ENCODE measurements around the gene KIAA0930. TPM values are rescaled to one million over a fixed set of nuclear protein-coding genes. Genes with fewer than 3 reads are reported as not detected.

KIAA0930 gene
- total RNA-seq, 4 donors from 2014 or later: 51.6 to 64.9 (median 62.0) TPM

DNA sequence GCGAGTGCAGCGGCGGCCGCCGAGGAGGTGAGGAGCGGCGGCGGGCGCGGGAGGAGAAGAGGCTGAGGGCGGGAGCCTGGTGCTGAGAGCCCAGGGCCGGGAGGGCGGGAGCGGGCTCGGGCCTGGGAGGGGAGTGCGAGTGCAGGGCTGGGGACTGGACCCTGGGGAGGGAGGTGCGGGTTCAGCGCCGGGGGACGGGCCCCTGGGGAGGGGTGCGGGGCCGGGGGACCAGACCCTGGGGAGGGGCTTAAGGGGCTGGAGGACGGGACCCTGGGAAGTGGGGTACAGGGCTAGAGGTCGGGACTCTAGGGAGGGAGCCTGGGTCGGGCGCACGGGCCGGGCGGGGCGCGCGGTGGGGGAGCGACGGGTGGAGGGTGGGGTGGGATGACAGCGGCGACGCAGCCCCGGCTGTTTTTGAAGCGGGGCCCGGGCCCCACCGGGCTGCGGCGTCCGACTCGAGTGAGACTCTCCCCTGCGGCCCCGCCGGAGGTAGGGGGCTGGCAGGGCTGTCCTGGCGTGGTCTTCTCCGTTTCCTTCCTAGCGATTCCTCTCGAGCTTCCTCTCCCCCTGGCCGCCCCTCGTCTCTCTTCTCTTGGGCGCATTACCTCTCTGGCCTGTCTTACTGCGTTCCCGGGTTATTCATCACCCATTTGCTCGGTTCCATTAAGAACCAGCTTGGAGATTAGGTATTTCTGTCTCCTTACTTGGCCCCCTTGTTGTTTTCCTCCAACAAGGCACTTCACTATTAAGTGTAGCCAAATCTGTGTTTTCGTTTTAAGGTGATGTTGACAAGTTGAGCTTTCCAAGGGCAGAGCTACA, 76.2 kb downstream of the KIAA0930 start:
- H3K9me3 ChIP-seq: no peaks in the 10 kb centered on the region
- TF ChIP-seq CTCF (IDR thresholded peaks at IDR 0.05) (no peak), EP300 (IDR thresholded peaks at IDR 0.05) (no peak), POLR2A (IDR thresholded peaks at IDR 0.05) (no peak)
- peaks cover 0 to 44% (median 9%) of the 10 kb centered on the region in 4 donors for H3K4me1 ChIP-seq
- no peak for DNase-seq (ENCODE audit: low spot score in 2 of 2)
- 0 to 1% methylated on average over 45 to 52 of the region's 59 CpGs for WGBS, 2 donors
- peak overlapping the region; percentile 69 to 94 (median 88) for H3K27ac ChIP-seq
- H3K4me3 ChIP-seq: peak overlapping the region; percentile 72 to 97 (median 86)
- peaks cover 0 to 14% (median 6%) of the 10 kb centered on the region in 3 donors for H3K36me3 ChIP-seq
- no peaks in the 10 kb centered on the region for H3K27me3 ChIP-seq

DNA sequence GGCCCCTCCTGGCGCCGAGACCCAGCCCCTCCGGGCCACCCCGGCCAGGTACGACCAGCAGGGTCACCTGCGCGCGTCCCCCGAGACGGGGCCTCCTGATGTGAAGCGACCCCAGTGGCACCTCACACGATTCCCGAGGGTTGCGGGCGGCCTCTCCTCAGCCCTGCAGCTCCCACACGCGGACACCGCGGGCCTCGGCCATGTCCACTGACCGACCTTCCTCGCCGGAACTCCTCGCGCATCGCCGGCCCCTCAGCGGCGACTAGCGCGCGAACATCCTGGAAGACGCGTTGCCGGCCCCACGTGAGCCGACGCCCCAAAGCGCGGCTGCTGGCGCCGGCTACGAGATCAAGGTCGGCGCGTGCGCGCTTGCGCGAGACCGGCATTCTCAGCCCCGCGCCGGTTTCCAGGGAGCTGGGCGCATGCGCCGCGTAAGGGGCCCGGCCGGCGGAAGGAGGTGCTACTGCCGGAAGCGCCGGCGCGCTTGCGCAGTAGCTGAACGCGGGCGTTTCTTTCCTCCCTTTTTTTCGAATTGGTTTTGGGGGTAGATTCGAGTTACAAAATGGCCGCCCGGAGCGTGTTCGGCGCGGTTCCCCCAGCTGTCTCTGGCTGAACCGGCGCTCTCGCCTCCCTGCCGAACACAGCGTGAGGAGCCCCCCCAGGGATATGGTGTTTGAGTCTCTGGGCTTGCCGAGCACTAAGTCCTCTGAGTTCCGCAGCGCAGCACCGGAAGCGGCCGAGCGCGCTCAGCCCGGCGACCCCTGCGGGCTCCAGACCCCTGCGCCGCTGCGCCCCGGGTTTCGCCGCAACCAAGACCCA, 77.0 kb downstream of the KIAA0930 start, which contains the start of gene NUP50:
Gene NUP50 (plus strand): TSS at position 475 of the 819 bp plus-strand sequence. CDS start 4,253 bp downstream, outside the sequence.
- Histone ChIP-seq H3K27me3 (no peaks in the 10 kb centered on the region), H3K9me3 (no peaks in the 10 kb centered on the region), H3K4me1 (peaks cover 0 to 52% (median 13%) of the 10 kb centered on the region in 4 donors), H3K36me3 (peaks cover 0 to 6% (median 0%) of the 10 kb centered on the region in 3 donors), H3K27ac (peak within 1 kb of the TSS; percentile 69 to 94 (median 92)), H3K4me3 (peak within 1 kb of the TSS; percentile 72 to 97 (median 86))
- peak; percentile 88 to 90 for DNase-seq (ENCODE audit: low spot score in 2 of 2)
- TF ChIP-seq EP300 (IDR thresholded peaks at IDR 0.05) (peak; percentile 94), POLR2A (IDR thresholded peaks at IDR 0.05) (peak; percentile 73 to 74), CTCF (IDR thresholded peaks at IDR 0.05) (peak in 2 of 5 experiments; percentile 32 to 52)
- WGBS, 2 donors: 0 to 1% methylated on average over 37 to 49 of the region's 100 CpGs

DNA sequence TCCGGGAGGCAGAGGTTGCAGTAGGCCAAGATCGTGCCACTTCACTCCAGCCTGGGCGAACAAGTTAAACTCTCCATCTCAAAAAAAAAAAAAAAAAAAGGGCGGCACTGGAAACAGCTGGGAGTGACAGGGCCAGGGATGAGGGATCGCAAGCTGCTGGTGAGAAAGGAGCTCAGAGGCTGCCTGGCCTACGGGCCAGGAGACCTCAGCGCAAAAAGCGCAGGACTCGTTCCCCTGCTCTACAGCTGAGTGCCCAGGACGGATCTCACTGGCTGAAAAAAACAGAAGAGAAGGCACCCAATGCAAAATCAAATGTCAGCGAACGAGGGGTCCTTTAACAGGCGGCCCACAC, 77.6 kb downstream of the KIAA0930 start:
- TF ChIP-seq EP300 (IDR thresholded peaks at IDR 0.05): no peak
- WGBS, 2 donors: 9 to 13% methylated on average over 10 to 13 of the region's 13 CpGs
- Histone ChIP-seq H3K4me1 (peaks cover 0 to 58% (median 18%) of the 10 kb centered on the region in 4 donors), H3K27ac (peak overlapping the region; percentile 69 to 94 (median 86)), H3K4me3 (peak overlapping the region; percentile 72 to 97 (median 86)), H3K36me3 (no peaks in the 10 kb centered on the region), H3K9me3 (no peaks in the 10 kb centered on the region), H3K27me3 (no peaks in the 10 kb centered on the region)
- no peak for DNase-seq (ENCODE audit: low spot score in 2 of 2)

- Histone ChIP-seq H3K9me3 (no peaks in the 10 kb centered on the region), H3K36me3 (no peaks in the 10 kb centered on the region), H3K4me3 (peak overlapping the region in 1 of 4 donors; percentile 79), H3K4me1 (peaks cover 0 to 63% (median 22%) of the 10 kb centered on the region in 4 donors), H3K27me3 (no peaks in the 10 kb centered on the region), H3K27ac (peak overlapping the region in 2 of 4 donors; percentile 91 to 94)
- no peak for DNase-seq (ENCODE audit: low spot score in 2 of 2)
- TF ChIP-seq CTCF (IDR thresholded peaks at IDR 0.05): no peak
- TF ChIP-seq EP300 (IDR thresholded peaks at IDR 0.05): no peak
- no peak for TF ChIP-seq POLR2A (IDR thresholded peaks at IDR 0.05)
- WGBS, 2 donors: 82 to 84% methylated on average over 18 to 19 of the region's 19 CpGs
These were observed 78.2 kb downstream of the KIAA0930 start for GRCh38 chr22:45162531-45162930.

DNA sequence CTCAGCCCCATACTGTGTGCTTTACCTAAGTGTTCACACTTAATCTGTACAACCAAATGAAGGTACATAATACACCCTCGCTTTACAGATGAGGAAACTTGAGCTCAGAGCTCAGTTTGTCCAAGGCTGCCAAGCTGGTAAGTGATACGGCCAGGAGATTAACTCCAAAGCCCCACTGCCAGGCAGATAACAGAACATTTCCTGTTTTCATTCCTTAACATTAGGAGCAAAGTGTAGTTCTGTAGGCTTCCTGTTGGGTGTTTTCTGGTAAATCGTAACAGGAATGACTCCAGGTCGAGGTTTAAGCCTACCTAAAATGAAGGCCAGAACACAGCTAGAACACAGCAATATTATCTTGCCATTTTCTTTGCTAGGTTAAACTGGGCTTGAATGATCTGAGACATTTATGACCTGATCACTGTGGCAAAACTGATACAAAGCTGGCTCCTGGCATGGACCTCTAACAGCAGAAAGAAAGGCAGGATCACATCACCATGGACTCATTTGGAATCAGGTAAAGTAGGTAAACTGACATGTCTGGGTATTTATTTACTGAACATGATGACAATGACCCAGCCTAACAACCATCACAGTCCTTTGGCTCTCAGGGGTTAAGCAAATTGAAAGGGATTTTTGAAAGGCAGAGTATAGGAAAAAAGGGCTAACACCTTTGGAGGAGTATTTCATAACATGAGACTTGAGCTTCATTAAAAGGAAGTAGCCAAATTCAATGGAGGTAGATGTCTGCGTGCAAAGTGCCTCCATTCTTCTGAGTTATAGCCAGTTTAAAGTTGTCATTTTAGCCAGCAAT, 80.8 kb downstream of the KIAA0930 start:
- Histone ChIP-seq H3K36me3 (peaks cover 0 to 11% (median 0%) of the 10 kb centered on the region in 3 donors), H3K9me3 (no peaks in the 10 kb centered on the region), H3K4me3 (no peak overlapping the region), H3K27ac (peak overlapping the region; percentile 15 to 93 (median 72)), H3K27me3 (no peaks in the 10 kb centered on the region), H3K4me1 (peaks cover 0 to 39% (median 14%) of the 10 kb centered on the region in 4 donors)
- WGBS, 2 donors: 60 to 71% methylated on average over 5 of the region's 5 CpGs
- TF ChIP-seq EP300 (IDR thresholded peaks at IDR 0.05): peak in 1 of 2 donors; percentile 31
- TF ChIP-seq CTCF (IDR thresholded peaks at IDR 0.05): no peak
- no peak for TF ChIP-seq POLR2A (IDR thresholded peaks at IDR 0.05)
- no peak for DNase-seq (ENCODE audit: low spot score in 2 of 2)
